ENCODE measurements around the gene VSIG1.

DNA sequence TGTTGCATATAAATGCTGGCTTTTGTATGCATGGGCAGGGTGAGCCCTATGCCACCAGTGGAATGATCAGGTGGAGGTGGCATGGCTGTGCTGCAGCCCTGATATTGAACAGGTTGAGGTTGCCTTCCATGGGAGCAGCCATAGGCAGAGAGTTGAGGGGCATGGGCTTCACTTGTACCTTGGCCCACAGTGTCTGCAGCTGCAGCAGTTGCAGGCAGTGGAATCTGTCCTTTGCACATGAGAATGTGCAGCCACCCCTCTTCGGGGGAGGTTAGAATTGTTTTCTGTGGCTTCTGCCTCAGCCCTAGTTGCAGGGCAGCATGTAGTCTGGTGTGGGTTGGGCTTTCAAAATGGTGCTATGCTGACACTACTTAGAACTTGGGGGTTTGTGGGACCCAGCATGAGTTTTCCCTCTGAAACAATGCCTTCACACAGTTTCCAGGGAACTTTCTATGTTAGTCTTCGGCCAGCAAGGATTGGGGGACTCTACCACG, 25.4 kb upstream of the VSIG1 start:
- TF ChIP-seq EP300 (conservative IDR thresholded peaks at IDR 0.05; ENCODE audit: poor library complexity, severe bottlenecking) (no peak), POLR2AphosphoS5 (IDR thresholded peaks at IDR 0.05) (no peak)
- TF ChIP-seq, protein P1, sequence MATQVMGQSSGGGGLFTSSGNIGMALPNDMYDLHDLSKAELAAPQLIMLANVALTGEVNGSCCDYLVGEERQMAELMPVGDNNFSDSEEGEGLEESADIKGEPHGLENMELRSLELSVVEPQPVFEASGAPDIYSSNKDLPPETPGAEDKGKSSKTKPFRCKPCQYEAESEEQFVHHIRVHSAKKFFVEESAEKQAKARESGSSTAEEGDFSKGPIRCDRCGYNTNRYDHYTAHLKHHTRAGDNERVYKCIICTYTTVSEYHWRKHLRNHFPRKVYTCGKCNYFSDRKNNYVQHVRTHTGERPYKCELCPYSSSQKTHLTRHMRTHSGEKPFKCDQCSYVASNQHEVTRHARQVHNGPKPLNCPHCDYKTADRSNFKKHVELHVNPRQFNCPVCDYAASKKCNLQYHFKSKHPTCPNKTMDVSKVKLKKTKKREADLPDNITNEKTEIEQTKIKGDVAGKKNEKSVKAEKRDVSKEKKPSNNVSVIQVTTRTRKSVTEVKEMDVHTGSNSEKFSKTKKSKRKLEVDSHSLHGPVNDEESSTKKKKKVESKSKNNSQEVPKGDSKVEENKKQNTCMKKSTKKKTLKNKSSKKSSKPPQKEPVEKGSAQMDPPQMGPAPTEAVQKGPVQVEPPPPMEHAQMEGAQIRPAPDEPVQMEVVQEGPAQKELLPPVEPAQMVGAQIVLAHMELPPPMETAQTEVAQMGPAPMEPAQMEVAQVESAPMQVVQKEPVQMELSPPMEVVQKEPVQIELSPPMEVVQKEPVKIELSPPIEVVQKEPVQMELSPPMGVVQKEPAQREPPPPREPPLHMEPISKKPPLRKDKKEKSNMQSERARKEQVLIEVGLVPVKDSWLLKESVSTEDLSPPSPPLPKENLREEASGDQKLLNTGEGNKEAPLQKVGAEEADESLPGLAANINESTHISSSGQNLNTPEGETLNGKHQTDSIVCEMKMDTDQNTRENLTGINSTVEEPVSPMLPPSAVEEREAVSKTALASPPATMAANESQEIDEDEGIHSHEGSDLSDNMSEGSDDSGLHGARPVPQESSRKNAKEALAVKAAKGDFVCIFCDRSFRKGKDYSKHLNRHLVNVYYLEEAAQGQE (IDR thresholded peaks at IDR 0.05; ENCODE audit: borderline replicate concordance), result no peak
- TF ChIP-seq, protein P2, sequence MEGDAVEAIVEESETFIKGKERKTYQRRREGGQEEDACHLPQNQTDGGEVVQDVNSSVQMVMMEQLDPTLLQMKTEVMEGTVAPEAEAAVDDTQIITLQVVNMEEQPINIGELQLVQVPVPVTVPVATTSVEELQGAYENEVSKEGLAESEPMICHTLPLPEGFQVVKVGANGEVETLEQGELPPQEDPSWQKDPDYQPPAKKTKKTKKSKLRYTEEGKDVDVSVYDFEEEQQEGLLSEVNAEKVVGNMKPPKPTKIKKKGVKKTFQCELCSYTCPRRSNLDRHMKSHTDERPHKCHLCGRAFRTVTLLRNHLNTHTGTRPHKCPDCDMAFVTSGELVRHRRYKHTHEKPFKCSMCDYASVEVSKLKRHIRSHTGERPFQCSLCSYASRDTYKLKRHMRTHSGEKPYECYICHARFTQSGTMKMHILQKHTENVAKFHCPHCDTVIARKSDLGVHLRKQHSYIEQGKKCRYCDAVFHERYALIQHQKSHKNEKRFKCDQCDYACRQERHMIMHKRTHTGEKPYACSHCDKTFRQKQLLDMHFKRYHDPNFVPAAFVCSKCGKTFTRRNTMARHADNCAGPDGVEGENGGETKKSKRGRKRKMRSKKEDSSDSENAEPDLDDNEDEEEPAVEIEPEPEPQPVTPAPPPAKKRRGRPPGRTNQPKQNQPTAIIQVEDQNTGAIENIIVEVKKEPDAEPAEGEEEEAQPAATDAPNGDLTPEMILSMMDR (IDR thresholded peaks at IDR 0.05; ENCODE audit: poor library complexity, severe bottlenecking), result no peak

Data from neural cell (in vitro differentiated cells).